ENCODE measurements around the gene ANKRD13B. TPM values are rescaled to one million over a fixed set of nuclear protein-coding genes. Genes with fewer than 3 reads are reported as not detected.

Gene ANKRD13B
- total and polyA plus RNA-seq, 2 of the 13 experiments (the other 11 are each of a cell fraction or from before 2014, with no cell fraction given) = 1.7 to 1.8 TPM

- TF ChIP-seq ZFP91 (CRISPR knock-in tag; IDR thresholded peaks at IDR 0.05; ENCODE audit: borderline replicate concordance) = peak; percentile 58; the same call in 1 of the 2 replicates
- TF ChIP-seq ZNF547 (CRISPR knock-in tag; IDR thresholded peaks at IDR 0.05) = peak; percentile 60; the same call in 1 of the 2 replicates
- TF ChIP-seq KLF15 (CRISPR knock-in tag; IDR thresholded peaks at IDR 0.05; ENCODE audit: borderline replicate concordance) = peak; percentile 71; the same call in 1 of the 2 replicates
- TF ChIP-seq, protein P1, sequence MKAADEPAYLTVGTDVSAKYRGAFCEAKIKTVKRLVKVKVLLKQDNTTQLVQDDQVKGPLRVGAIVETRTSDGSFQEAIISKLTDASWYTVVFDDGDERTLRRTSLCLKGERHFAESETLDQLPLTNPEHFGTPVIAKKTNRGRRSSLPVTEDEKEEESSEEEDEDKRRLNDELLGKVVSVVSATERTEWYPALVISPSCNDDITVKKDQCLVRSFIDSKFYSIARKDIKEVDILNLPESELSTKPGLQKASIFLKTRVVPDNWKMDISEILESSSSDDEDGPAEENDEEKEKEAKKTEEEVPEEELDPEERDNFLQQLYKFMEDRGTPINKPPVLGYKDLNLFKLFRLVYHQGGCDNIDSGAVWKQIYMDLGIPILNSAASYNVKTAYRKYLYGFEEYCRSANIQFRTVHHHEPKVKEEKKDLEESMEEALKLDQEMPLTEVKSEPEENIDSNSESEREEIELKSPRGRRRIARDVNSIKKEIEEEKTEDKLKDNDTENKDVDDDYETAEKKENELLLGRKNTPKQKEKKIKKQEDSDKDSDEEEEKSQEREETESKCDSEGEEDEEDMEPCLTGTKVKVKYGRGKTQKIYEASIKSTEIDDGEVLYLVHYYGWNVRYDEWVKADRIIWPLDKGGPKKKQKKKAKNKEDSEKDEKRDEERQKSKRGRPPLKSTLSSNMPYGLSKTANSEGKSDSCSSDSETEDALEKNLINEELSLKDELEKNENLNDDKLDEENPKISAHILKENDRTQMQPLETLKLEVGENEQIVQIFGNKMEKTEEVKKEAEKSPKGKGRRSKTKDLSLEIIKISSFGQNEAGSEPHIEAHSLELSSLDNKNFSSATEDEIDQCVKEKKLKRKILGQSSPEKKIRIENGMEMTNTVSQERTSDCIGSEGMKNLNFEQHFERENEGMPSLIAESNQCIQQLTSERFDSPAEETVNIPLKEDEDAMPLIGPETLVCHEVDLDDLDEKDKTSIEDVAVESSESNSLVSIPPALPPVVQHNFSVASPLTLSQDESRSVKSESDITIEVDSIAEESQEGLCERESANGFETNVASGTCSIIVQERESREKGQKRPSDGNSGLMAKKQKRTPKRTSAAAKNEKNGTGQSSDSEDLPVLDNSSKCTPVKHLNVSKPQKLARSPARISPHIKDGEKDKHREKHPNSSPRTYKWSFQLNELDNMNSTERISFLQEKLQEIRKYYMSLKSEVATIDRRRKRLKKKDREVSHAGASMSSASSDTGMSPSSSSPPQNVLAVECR (CRISPR knock-in tag; IDR thresholded peaks at IDR 0.05; ENCODE audit: borderline replicate concordance) = peak; percentile 23; the same call in 1 of the 2 replicates
- TF ChIP-seq ZFX (CRISPR knock-in tag; IDR thresholded peaks at IDR 0.05; ENCODE audit: low read depth) = peak; percentile 73
- no peak for TF ChIP-seq ZBED4 (CRISPR knock-in tag; IDR thresholded peaks at IDR 0.05; ENCODE audit: borderline replicate concordance)
- TF ChIP-seq GZF1 (CRISPR knock-in tag; IDR thresholded peaks at IDR 0.05) = no peak
- TF ChIP-seq NR2F6 (IDR thresholded peaks at IDR 0.05) = no peak
- peak; percentile 7; the same call in 1 of the 2 replicates for TF ChIP-seq NR2F6 (CRISPR knock-in tag; IDR thresholded peaks at IDR 0.05)
- peak; percentile 51; the same call in 1 of the 2 replicates for TF ChIP-seq RAD21 (CRISPR knock-in tag; IDR thresholded peaks at IDR 0.05)
- peak; percentile 60; the same call in 1 of the 2 replicates for TF ChIP-seq ZMYM4 (CRISPR knock-in tag; IDR thresholded peaks at IDR 0.05)
- TF ChIP-seq HDAC1 (CRISPR knock-in tag; IDR thresholded peaks at IDR 0.05) = peak; percentile 13
- 0 out of 2 replicates have a peak, but pooled peaks have one; percentile 41 for TF ChIP-seq BRCA1 (CRISPR knock-in tag; IDR thresholded peaks at IDR 0.05)
- TF ChIP-seq TGIF2 (CRISPR knock-in tag; IDR thresholded peaks at IDR 0.05) = 0 out of 2 replicates have a peak, but pooled peaks have one; percentile 19
- TF ChIP-seq CHD2 (IDR thresholded peaks at IDR 0.05; ENCODE audit: low read depth, low read length) = peak; percentile 22; the same call in 1 of the 2 replicates
- 0 out of 2 replicates have a peak, but pooled peaks have one; percentile 29 for TF ChIP-seq SMAD1 (CRISPR knock-in tag; IDR thresholded peaks at IDR 0.05; ENCODE audit: borderline replicate concordance, low read depth)
- 0 out of 2 replicates have a peak, but pooled peaks have one; percentile 22 for TF ChIP-seq YEATS4 (CRISPR knock-in tag; IDR thresholded peaks at IDR 0.05; ENCODE audit: borderline replicate concordance)
- peak; percentile 86 for TF ChIP-seq ZFY (CRISPR knock-in tag; IDR thresholded peaks at IDR 0.05)
These were observed 24.7 kb downstream of the ANKRD13B start (continued) for GRCh38 chr17:29617481-29618271.

Data from HepG2 (cell line).